NCI-H226 (cell line): ENCODE results near the gene SPIRE2.
"Not testable (repeated sequence)": the region's sequence is repeated elsewhere in the genome, so short reads cannot be mapped to it uniquely, and the experiment has no call there.

Experiments used
- DNase-seq: peaks from one replicate; pipeline ENCODE4 v3.0.0-alpha.2; 2015

The SPIRE2 gene, protein sequence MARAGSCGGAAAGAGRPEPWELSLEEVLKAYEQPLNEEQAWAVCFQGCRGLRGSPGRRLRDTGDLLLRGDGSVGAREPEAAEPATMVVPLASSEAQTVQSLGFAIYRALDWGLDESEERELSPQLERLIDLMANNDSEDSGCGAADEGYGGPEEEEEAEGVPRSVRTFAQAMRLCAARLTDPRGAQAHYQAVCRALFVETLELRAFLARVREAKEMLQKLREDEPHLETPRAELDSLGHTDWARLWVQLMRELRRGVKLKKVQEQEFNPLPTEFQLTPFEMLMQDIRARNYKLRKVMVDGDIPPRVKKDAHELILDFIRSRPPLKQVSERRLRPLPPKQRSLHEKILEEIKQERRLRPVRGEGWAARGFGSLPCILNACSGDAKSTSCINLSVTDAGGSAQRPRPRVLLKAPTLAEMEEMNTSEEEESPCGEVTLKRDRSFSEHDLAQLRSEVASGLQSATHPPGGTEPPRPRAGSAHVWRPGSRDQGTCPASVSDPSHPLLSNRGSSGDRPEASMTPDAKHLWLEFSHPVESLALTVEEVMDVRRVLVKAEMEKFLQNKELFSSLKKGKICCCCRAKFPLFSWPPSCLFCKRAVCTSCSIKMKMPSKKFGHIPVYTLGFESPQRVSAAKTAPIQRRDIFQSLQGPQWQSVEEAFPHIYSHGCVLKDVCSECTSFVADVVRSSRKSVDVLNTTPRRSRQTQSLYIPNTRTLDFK

DNA sequence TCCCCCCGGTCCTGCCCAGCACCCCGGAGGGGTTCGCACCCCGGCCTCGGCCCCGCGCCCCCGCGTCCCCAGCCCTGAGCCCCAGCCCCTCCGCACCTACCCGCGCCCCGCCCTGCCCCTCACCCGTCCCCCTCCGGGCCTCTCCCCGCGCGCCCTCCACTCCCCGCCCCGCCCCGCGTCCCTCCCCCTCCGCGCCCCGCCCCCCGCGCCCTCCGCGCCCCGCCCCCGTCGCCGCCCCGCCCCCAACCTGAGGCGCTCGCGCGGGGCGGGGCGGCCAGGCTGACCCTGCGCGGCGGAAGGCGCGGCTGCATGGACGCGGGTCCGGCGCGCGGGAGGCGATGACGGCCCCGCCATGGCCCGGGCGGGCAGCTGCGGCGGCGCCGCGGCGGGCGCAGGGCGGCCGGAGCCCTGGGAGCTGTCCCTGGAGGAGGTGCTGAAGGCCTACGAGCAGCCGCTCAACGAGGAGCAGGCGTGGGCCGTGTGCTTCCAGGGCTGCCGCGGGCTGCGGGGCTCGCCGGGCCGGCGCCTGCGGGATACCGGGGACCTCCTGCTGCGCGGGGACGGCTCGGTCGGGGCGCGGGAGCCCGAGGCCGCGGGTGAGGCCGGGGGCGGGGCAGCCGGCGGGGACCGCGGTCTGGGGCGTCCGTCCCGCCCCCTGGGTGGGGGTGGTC is at the start of gene SPIRE2:
SPIRE2 (plus strand) TSS at position 277 of the 671 bp plus-strand sequence; CDS start at position 353, 76 bp downstream.
- DNase-seq, result peak; percentile 64

- DNase-seq, result no peak
Observed at GRCh38 chr16:89779231-89779908, 48.9 kb upstream of the SPIRE2 start.

DNA sequence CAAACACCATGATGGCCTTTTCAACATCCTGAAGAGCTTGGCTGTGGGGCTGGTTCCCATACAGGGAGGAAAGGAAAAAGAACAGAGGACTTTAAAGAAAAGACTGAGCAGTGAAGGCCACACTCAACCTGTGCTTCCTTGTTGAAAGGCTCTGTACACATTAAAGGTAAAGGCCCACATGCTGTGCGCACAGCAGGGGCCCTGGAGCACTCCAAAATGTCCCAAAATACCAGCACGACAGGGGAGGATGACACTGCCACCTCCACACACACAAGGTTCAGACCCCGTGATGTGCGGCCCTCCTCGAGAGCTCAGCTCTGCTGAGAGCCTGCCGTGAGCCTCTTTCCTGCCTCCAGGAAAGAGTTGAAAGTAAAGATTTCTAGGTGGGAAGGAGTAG is 48.4 kb upstream of the SPIRE2 start:
- DNase-seq, result no peak

- DNase-seq, result no peak
Observed at GRCh38 chr16:89782489-89782888, 45.8 kb upstream of the SPIRE2 start.

DNA sequence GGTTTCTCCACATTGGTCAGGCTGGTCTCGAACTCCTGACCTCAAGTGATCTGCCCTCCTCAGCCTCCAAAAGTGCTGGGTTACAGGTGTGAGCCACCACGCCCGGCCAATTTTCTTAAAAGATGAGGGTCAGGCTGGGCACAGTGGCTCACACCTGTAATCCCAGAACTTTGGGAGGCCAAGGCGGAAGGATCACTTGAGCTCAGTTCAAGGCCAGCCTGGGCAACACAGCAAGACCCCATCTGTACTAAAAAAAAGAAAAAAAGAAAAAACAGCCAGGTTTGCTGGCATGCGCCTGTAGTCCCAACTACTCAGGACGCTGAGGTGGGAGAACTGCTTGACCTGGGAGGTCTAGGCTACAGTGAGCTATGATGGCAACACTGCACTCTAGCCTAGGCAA is 44.3 kb upstream of the SPIRE2 start:
- DNase-seq, result not testable (repeated sequence)

DNA sequence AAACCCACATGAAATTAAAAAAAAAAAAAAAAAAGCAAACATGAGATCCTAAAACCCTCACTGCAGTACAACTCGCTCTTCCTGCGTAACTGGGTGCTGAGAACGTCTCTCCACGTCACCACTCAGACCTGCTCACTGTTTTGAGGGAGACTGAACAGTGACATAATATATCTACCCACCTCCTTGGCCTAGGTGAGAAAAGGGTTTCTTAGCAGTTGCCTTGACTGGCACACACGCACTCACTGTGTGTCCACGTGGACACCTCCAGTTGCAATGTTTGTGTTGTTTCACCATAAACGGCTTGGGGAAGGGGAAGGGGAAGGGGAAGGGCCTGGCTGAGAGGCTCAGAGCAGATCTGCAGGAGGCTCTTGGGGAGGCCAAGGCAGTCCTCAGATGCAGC is 43.9 kb upstream of the SPIRE2 start:
- no peak for DNase-seq

- no peak for DNase-seq
Observed at GRCh38 chr16:89785523-89786155, 42.6 kb upstream of the SPIRE2 start.

DNA sequence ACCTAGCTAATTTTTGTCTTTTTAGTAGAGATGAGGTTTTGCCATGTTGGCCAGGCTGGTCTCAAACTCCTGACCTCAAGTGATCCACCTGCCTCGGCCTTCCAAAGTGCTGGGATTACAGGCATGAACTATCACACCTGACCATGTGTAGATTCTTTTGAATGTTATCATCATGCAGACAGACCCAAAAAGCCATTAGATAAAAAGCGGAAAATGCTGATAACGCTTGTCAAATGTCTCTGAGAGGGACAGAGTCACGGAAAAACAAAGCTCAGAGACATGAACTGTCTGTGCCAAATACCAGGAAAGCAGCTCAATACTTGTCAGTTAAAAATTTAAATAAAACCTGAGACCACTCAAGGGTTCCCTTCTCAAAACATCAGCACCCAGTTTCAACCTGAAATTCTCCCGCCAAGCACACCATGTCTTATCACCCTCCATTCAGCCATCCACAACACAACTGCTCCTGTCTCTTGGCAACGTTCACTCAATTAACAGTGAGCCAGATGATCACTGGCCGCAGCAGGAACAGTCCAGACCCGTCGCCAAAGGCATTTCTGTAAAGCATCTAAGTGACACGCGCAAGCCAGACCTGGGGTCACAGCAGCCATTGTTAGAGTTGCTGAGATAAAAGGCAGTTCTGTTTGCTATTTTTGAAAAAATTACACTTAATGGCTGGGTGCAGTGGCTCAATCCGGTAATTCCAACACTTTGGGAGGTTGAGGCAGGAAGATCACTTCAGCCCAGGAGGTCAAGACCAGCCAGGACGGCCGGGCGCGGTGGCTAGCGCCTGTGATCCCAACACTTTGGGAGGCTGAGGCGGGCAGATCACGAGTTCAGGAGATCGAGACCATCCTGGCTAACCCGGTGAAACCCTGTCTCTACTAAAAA is 41.6 kb upstream of the SPIRE2 start:
- DNase-seq, result no peak

DNA sequence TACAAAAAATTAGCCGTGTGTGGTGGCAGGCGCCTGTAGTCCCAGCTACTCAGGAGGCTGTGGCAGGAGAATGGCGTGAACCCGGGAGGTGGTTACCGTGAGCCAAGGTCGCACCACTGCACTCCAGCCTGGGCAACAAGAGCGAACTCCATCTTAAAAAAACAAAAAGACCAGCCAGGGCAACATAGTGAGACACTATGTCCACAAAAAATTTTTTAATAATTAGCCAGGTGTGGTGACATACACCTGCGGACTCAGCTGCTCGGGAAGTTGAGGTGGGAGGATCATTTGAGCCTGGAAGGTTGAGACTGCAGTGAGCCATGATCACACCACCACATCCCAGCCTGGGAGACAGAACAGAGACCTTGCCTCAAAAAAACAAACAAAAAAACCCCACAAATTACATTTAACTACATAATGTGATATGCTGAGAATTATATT is 40.9 kb upstream of the SPIRE2 start:
- no peak for DNase-seq

DNA sequence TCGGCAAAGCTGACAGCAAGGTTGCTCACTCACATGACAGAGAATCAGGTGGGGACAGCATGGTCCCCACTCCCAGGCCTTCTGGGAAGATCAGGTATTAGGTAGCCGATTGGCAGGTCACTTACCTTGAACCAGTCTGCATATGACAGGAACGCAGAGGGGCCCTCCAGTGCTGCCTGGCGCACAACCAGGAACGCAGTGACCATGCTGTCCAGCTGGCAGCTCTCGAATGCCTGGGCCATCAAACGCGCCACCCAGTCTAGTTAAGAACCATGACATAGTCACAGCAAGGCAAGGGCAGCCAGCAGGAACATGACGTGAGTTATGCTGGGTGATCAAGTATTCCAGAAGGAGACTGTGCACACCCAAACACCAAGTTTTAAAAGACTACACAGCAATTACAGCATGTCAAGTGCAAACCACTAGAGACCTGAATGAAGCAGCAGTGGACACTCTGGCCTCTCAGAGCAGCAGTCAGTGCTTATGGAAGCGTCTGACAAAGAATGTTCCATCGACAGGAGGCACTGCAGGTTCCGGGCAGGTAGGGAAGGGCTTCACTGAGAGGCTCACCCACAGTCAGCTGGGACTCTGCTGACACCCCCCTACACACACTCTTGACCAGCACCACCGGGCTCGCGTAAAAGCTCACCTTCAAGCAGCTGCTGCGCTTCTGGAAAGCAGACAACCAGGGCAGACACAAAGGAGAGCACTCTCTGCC is 36.8 kb upstream of the SPIRE2 start:
- DNase-seq, result no peak

DNA sequence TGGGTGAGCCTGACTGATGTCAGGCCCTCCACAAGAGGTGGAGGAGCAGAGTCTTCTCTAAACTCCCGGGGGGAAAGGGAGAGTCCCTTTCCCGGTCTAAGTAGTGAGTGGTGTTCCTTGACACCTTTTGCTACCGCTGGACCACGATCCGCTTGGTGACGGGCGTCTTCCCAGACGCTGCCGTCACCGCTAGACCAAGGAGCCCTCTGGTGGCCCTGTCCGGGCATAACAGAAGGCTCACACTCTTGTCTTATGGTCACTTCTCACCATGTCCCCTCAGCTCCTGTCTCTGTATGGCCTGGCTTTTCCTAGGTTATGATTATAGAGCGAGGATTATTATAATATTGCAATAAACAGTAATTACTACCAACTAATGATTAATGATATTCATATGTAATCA is 35.2 kb upstream of the SPIRE2 start:
- not testable (repeated sequence) for DNase-seq

GRCh38 chr16:89793955-89794354 is 34.3 kb upstream of the SPIRE2 start:
- no peak for DNase-seq

GRCh38 chr16:89795676-89796075 is 32.6 kb upstream of the SPIRE2 start:
- no peak for DNase-seq

- no peak for DNase-seq
Observed at GRCh38 chr16:89796104-89796503, 32.2 kb upstream of the SPIRE2 start.

DNA sequence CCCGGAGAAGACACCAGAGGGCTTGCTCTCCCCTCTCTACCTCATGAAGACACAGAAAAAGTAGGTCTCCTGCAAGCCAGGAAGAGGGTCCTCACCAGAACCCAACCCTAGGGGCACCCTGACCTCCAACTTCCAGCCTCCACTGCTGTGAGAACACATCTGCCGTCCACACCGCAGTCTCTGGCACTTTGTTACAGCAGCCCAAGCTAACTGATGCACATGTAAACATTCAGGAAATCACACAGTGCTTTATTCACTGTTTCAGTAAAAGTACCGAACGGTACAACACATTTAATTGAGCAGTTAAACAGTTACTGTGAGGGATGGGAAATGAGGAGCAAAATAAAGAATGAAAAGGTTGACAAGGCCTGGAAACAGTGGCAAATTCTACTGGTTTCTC is 30.1 kb upstream of the SPIRE2 start:
- DNase-seq, result no peak

DNA sequence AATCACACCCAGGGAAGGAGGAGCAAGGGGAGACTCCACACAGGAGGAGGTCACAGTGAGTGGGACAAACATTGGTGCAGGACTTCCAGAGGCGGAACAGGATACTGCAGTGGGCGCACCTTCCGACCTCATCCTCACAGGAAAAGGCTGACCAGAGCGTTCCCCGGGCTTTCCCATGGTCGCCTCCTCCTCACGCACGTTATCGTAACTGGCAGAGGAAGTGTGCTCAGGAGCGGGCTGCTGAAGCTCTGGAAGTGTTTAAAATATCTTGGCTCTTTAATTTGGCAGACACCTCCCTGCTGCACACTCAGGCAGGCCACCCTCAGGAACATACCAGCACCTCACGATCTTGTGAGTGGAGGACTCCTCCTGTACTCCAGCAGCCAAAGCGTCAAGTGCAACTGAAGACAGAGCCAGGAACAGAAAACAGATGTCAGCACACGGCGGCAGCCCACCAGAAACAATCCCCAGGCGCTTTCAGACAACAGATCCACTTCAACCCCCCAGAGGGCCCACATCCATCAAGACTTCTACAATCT is 29.4 kb upstream of the SPIRE2 start:
- no peak for DNase-seq

GRCh38 chr16:89801800-89802199 is 26.5 kb upstream of the SPIRE2 start:
- no peak for DNase-seq

GRCh38 chr16:89805136-89805905 is 23.0 kb upstream of the SPIRE2 start:
- no peak for DNase-seq

DNA sequence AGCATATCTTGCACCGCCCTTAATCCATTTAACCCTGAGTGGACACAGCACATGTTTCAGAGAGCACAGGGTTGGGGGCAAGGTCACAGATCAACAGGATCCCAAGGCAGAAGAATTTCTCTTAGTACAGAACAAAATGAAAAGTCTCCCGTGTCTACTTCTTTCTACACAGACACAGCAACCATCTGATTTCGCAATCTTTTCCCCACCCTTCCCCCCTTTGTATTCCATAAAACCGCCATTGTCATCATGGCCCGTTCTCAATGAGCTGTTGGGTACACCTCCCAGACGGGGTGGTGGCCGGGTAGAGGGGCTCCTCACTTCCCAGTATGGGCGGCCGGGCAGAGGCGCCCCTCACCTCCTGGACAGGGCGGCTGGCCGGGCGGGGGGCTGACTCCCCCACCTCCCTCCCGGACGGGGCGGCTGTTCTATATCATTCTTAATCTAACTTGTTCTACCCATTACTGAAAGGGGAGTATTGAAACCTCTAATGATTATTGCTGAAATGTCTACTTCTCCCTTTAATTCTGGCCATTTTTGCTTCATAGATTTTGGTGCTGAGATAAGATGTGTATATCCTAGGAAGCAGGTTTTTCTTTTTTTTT is 21.6 kb upstream of the SPIRE2 start:
- DNase-seq, result not testable (repeated sequence)
